MCF 10A (cell line): ENCODE measurements around the gene TNFRSF1B. TPM values are rescaled to one million over a fixed set of nuclear protein-coding genes. Genes with fewer than 3 reads are reported as not detected.

ENCODE experiments used
- BruUV-seq: library from RNA; stranded (reverse); fragments of 400-500 nt; replicated peaks from 2 replicates; lab custom pipeline; 2021; lab: Mats Ljungman, UMichigan
- CTCF ChIA-PET: fragments of 300-600 bp; sonication (Branson Sonifier 250); formaldehyde crosslinking; extraction: SDS; loops from one replicate; lab custom pipeline; 2021; ENCODE audit warnings: antibody characterized with exemption, inconsistent platforms; lab: Yijun Ruan, JAX
- POLR2A ChIA-PET: fragments of 300-600, 350-650 bp; sonication (Branson Sonifier 250); formaldehyde crosslinking; extraction: SDS; loops from one replicate; lab custom pipeline; 2020; ENCODE audit warnings: antibody characterized with exemption, inconsistent platforms; lab: Yijun Ruan, JAX
- DNase-seq: peaks from one replicate; pipeline ENCODE4 v3.0.0-alpha.2; 2018; ENCODE audit not compliant: unreplicated experiment
- H3K27ac Mint-ChIP-seq: one replicate; pipeline ENCODE4 v1.8.0; 2022; ENCODE audit warnings: mild to moderate bottlenecking, low read depth, mixed read lengths; ENCODE audit not compliant: unreplicated experiment
- H3K27me3 Mint-ChIP-seq: one replicate; pipeline ENCODE4 v1.8.0; 2022; ENCODE audit warnings: mixed read lengths; ENCODE audit not compliant: insufficient read depth, unreplicated experiment
- H3K36me3 Mint-ChIP-seq: one replicate; pipeline ENCODE4 v1.8.0; 2022; ENCODE audit warnings: mild to moderate bottlenecking, moderate library complexity, mixed read lengths; ENCODE audit not compliant: insufficient read depth, unreplicated experiment
- H3K4me1 Mint-ChIP-seq: one replicate; pipeline ENCODE4 v1.8.0; 2022; ENCODE audit warnings: mixed read lengths; ENCODE audit not compliant: insufficient read depth, unreplicated experiment
- H3K4me3 Mint-ChIP-seq: one replicate; pipeline ENCODE4 v1.8.0; 2022; ENCODE audit warnings: mild to moderate bottlenecking, moderate library complexity, mixed read lengths; ENCODE audit not compliant: unreplicated experiment
- H3K9me3 Mint-ChIP-seq: one replicate; pipeline ENCODE4 v1.8.0; 2022; ENCODE audit warnings: mixed read lengths; ENCODE audit not compliant: unreplicated experiment
- intact Hi-C: fragments of 100-400 bp; cut with micrococcal nuclease; formaldehyde crosslinking; loops from 2 replicates; pipeline ENCODE4 v1.14.1; 2022
- total RNA-seq: library from RNA; stranded (reverse); gene quantifications from 2 replicates; pipeline ENCODE4 v1.2.3, GENCODE V29; 2022
- TF ChIP-seq, protein P1 (sequence below): fragments of 200-600 bp; IDR thresholded peaks from one replicate; pipeline ENCODE4 v1.8.0; 2022; ENCODE audit warnings: antibody characterized with exemption, mild to moderate bottlenecking; ENCODE audit not compliant: unreplicated experiment

Gene TNFRSF1B
- total RNA-seq, 1 experiment from 2014 or later: not detected

DNA sequence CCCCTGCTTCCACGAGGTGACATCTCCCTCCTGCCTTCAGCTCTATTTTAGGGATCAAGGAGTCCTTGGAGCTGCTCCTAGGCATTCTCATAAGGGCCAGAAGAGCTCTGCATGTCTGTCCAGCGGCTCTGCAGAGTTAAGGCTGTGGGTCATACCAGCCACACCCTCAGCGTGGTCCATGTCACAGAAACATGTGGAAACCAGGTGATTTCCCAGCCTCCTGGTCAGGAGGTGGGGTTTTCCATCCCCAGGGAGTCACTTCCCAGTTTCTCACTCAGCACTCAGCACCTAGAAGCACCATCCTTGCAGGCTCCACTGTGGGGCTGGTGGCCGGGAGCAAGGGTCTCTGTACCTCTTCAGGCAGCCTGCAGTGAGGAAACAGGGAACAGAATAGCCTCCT is 1.4 kb upstream of the TNFRSF1B start:
- no TSS peak for BruUV-seq
- Mint-ChIP-seq H3K27ac (no peak overlapping the region), H3K27me3 (peaks cover 9% of the 10 kb centered on the region), H3K4me3 (no peak overlapping the region), H3K36me3 (no peaks in the 10 kb centered on the region), H3K4me1 (peaks cover 13% of the 10 kb centered on the region), H3K9me3 (no peaks in the 10 kb centered on the region)
- DNase-seq: no peak
- CTCF ChIA-PET: interaction anchor here (0.6 kb wide), 1 partner anchor 1285 kb away, joined by 3 read pairs; no protein-coding TSS in a partner anchor
- intact Hi-C loops: no loop called here
- POLR2A ChIA-PET: no interaction called here
- TF ChIP-seq, protein P1, sequence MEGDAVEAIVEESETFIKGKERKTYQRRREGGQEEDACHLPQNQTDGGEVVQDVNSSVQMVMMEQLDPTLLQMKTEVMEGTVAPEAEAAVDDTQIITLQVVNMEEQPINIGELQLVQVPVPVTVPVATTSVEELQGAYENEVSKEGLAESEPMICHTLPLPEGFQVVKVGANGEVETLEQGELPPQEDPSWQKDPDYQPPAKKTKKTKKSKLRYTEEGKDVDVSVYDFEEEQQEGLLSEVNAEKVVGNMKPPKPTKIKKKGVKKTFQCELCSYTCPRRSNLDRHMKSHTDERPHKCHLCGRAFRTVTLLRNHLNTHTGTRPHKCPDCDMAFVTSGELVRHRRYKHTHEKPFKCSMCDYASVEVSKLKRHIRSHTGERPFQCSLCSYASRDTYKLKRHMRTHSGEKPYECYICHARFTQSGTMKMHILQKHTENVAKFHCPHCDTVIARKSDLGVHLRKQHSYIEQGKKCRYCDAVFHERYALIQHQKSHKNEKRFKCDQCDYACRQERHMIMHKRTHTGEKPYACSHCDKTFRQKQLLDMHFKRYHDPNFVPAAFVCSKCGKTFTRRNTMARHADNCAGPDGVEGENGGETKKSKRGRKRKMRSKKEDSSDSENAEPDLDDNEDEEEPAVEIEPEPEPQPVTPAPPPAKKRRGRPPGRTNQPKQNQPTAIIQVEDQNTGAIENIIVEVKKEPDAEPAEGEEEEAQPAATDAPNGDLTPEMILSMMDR: no peak

DNA sequence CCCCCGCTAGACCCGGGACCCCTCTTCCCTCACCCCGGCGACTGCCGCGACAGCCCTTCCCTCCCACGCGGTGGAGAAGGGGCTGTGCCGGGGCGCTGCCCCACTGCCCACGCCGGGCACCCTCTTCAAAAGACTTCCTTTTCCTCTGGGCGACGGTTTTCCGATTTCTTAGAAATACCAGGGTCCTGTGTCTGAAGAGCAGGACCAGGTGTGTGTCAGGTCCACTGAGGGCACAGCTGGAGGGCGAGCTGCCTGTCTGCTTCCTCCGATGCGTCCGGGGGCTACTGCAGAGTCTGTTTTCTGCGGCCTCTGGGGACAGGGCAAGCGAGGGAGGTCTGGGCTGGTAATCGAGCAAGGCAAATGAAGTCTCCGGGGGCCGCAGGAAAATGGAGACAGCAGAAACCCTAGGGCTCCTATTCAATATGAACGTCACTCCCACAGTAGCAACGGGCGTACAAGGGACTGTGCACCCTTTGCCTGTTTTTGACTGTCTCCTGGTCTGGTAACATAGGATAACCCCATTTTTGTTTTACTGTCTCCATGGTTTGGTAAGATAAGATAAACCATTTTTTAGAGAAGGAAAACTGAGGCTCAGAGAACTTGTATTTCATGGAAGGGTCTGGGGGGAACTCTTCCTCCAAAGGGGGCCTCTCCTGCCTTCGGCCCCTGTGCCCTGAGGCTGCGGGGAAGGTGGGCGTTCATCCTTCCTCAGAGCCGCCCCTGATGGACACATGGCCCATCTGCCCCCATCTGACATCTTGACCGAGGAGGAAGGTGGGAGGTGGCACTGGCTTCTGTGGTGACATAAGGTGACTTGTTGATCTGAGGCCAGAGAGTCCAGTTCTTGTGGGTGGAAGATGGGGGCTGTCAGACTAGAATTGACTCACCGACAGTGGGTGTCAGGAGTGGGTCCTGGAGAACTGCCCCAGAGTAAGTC is 970 bp downstream of the TNFRSF1B start:
- H3K27me3 Mint-ChIP-seq: peaks cover 9% of the 10 kb centered on the region
- no TSS peak for BruUV-seq
- CTCF ChIA-PET: no interaction called here

DNA sequence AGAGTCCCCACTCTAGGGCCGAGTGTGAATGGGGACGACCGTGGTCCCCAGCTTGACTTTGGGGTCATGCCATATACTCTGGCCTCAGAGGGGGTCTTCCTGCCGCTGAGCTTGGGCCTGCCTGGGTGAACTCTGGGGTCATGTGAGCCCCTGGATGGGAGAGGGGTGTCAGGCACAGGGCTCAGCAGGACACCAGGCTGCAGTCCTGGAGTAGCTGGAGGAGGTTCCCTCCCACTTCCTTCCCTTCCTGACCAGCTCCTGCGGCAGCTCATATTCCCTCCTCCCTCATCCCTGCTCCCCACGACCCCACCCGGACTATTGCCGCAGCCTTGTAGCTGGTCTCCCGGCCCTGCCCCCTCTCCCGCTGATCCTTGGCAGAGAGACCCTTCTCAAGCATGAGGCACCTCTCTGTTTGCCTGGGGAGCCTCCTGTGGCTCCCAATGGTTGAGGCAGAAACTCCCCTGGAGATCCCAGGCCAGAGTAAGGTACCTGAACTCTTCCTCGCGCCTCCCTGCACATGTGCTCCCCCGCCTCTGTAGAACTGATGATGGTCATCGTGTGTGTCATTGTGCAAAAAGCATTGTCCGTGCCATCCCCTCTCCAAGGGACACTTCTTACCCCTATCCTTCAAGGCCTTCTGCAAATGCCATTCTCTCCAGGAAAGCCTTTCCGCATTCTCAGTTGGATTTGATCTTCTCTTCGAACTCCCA is 1.8 kb downstream of the TNFRSF1B start:
- H3K27me3 Mint-ChIP-seq: peaks cover 9% of the 10 kb centered on the region
- ChIA-PET POLR2A (no interaction called here), CTCF (no interaction called here)
- TF ChIP-seq, protein P1: no peak
- no peaks in the 10 kb centered on the region for H3K9me3 Mint-ChIP-seq
- DNase-seq: no peak
- no peak overlapping the region for H3K27ac Mint-ChIP-seq
- intact Hi-C loops: no loop called here
- H3K36me3 Mint-ChIP-seq: no peaks in the 10 kb centered on the region
- no peak overlapping the region for H3K4me3 Mint-ChIP-seq
- no peaks in the 10 kb centered on the region for H3K4me1 Mint-ChIP-seq
- BruUV-seq: no TSS peak

More for the DNA sequence above, 970 bp downstream of the TNFRSF1B start:
- Mint-ChIP-seq H3K9me3 (no peaks in the 10 kb centered on the region), H3K4me3 (peak overlapping the region; percentile 54), H3K36me3 (no peaks in the 10 kb centered on the region), H3K4me1 (no peaks in the 10 kb centered on the region), H3K27ac (no peak overlapping the region)
- TF ChIP-seq, protein P1: no peak
- POLR2A ChIA-PET: no interaction called here
- intact Hi-C loops: no loop called here
- DNase-seq: no peak
